DOHH2 (cell line): ENCODE measurements around the gene BATF3.

ENCODE experiments used
- H3F3A ChIP-seq: fragments of 200-600 bp; sonication (generic), shearing (Covaris generic); 2 replicates; pipeline ENCODE4 v1.6.0; 2016; ENCODE audit warnings: antibody characterized with exemption, mild to moderate bottlenecking; ENCODE audit not compliant: control insufficient read depth, insufficient read depth
- H3K27ac ChIP-seq: fragments of 200-600 bp; sonication (generic); 2 replicates; pipeline ENCODE4 v1.5.1; 2014; ENCODE audit warnings: low read depth, mild to moderate bottlenecking, low read length, moderate library complexity
- H3K27me3 ChIP-seq: fragments of 200-600 bp; sonication (generic); 2 replicates; pipeline ENCODE4 v1.6.1; 2014; ENCODE audit warnings: mild to moderate bottlenecking, low read length, mixed read lengths; ENCODE audit not compliant: control insufficient read depth
- H3K36me3 ChIP-seq: fragments of 200-600 bp; sonication (generic); 2 replicates; pipeline ENCODE4 v1.6.1; 2014; ENCODE audit warnings: mild to moderate bottlenecking, low read length, moderate library complexity, mixed read lengths; ENCODE audit not compliant: control insufficient read depth
- H3K4me1 ChIP-seq: fragments of 200-600 bp; sonication (generic); 2 replicates; pipeline ENCODE4 v1.6.1; 2014; ENCODE audit warnings: mild to moderate bottlenecking, low read length, mixed read lengths; ENCODE audit not compliant: control insufficient read depth
- H3K4me2 ChIP-seq: fragments of 200-600 bp; sonication (generic); 2 replicates; pipeline ENCODE4 v1.6.0; 2014; ENCODE audit warnings: mild to moderate bottlenecking, low read length, moderate library complexity
- H3K4me3 ChIP-seq: fragments of 200-600 bp; sonication (generic); 2 replicates; pipeline ENCODE4 v1.5.1; 2014; ENCODE audit warnings: mild to moderate bottlenecking, low read length, mixed read lengths
- H3K79me2 ChIP-seq: fragments of 200-600 bp; sonication (generic); 2 replicates; pipeline ENCODE4 v1.6.1; 2014; ENCODE audit warnings: mild to moderate bottlenecking, low read length, mixed read lengths; ENCODE audit not compliant: control insufficient read depth
- H3K9me2 ChIP-seq: fragments of 200-600 bp; sonication (generic); replicated peaks from 2 replicates; pipeline ENCODE4 v1.6.1; 2014; ENCODE audit warnings: mild to moderate bottlenecking, low read length, mixed read lengths; ENCODE audit not compliant: control insufficient read depth
- H3K9me3 ChIP-seq: fragments of 200-600 bp; sonication (generic); 2 replicates; pipeline ENCODE4 v1.6.1; 2014; ENCODE audit warnings: antibody characterized with exemption, low read length, mixed read lengths; ENCODE audit not compliant: control insufficient read depth, insufficient read depth
- H4K20me1 ChIP-seq: fragments of 200-600 bp; sonication (generic); 2 replicates; pipeline ENCODE4 v1.6.0; 2014; ENCODE audit warnings: low read depth, mild to moderate bottlenecking, antibody characterized with exemption, low read length, moderate library complexity; ENCODE audit not compliant: control insufficient read depth, insufficient read depth
- EZH2phosphoT487 ChIP-seq: fragments of 200-600 bp; sonication (generic); IDR thresholded peaks from 2 replicates; pipeline ENCODE4 v1.6.1; 2017; ENCODE audit warnings: borderline replicate concordance, mild to moderate bottlenecking, antibody characterized with exemption, low read length, moderate library complexity, mixed read lengths
- TF ChIP-seq, protein P1 (sequence below): fragments of 200-600 bp; sonication (generic); IDR thresholded peaks from one replicate; pipeline ENCODE4 v1.5.1; 2014; ENCODE audit warnings: antibody characterized with exemption, mild to moderate bottlenecking, low read depth, low read length; ENCODE audit not compliant: poor library complexity, severe bottlenecking

Gene BATF3

GRCh38 chr1:212669600-212669999, 30.0 kb downstream of the BATF3 start:
- Histone ChIP-seq H3K4me1 (peaks cover 18% of the 10 kb centered on the region), H4K20me1 (peaks cover 11% of the 10 kb centered on the region), H3K9me3 (no peaks in the 10 kb centered on the region), H3K9me2 (no peaks in the 10 kb centered on the region), H3K27ac (no peak overlapping the region), H3K27me3 (peaks cover 91% of the 10 kb centered on the region), H3K79me2 (no peaks in the 10 kb centered on the region), H3K4me2 (no peak overlapping the region), H3K36me3 (no peaks in the 10 kb centered on the region), H3F3A (no peaks in the 10 kb centered on the region), H3K4me3 (no peak overlapping the region)
- TF ChIP-seq, protein P1, sequence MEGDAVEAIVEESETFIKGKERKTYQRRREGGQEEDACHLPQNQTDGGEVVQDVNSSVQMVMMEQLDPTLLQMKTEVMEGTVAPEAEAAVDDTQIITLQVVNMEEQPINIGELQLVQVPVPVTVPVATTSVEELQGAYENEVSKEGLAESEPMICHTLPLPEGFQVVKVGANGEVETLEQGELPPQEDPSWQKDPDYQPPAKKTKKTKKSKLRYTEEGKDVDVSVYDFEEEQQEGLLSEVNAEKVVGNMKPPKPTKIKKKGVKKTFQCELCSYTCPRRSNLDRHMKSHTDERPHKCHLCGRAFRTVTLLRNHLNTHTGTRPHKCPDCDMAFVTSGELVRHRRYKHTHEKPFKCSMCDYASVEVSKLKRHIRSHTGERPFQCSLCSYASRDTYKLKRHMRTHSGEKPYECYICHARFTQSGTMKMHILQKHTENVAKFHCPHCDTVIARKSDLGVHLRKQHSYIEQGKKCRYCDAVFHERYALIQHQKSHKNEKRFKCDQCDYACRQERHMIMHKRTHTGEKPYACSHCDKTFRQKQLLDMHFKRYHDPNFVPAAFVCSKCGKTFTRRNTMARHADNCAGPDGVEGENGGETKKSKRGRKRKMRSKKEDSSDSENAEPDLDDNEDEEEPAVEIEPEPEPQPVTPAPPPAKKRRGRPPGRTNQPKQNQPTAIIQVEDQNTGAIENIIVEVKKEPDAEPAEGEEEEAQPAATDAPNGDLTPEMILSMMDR: no peak
- TF ChIP-seq EZH2phosphoT487: no peak

DNA sequence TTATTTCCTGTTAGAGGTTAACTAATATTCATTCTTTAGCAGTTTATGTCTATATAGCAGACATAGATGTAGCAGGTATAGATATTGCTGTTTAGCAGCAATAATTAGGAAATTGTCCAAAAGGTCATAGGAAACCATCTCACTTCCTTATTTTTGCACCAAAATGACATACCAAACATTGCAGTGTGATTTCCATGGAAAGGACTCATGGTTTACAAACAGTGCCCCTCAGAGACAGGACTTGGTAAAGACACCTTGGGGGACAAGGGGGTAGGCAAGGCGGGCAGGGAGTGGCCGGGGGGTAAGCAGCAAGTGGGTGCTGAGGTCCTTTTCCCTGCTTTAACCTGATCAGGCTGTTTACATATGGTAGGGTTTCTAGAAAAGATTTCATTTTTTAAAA, 30.5 kb downstream of the BATF3 start:
- H3F3A ChIP-seq: no peaks in the 10 kb centered on the region
- no peaks in the 10 kb centered on the region for H3K79me2 ChIP-seq
- TF ChIP-seq, protein P1: peak; percentile 30
- no peak for TF ChIP-seq EZH2phosphoT487
- no peaks in the 10 kb centered on the region for H3K36me3 ChIP-seq
- H3K4me2 ChIP-seq: no peak overlapping the region
- H3K4me1 ChIP-seq: peaks cover 18% of the 10 kb centered on the region
- no peaks in the 10 kb centered on the region for H3K9me2 ChIP-seq
- H3K9me3 ChIP-seq: no peaks in the 10 kb centered on the region
- peaks cover 88% of the 10 kb centered on the region for H3K27me3 ChIP-seq
- H3K4me3 ChIP-seq: no peak overlapping the region
- H3K27ac ChIP-seq: no peak overlapping the region
- peaks cover 14% of the 10 kb centered on the region for H4K20me1 ChIP-seq

GRCh38 chr1:212668477-212668876, 31.2 kb downstream of the BATF3 start:
- Histone ChIP-seq H3K4me2 (no peak overlapping the region), H3K4me3 (no peak overlapping the region), H3K9me2 (no peaks in the 10 kb centered on the region), H3K79me2 (no peaks in the 10 kb centered on the region), H3K36me3 (no peaks in the 10 kb centered on the region), H4K20me1 (peaks cover 14% of the 10 kb centered on the region), H3F3A (no peaks in the 10 kb centered on the region), H3K27ac (no peak overlapping the region), H3K4me1 (peaks cover 18% of the 10 kb centered on the region), H3K9me3 (no peaks in the 10 kb centered on the region), H3K27me3 (peaks cover 83% of the 10 kb centered on the region)
- TF ChIP-seq, protein P1: no peak
- TF ChIP-seq EZH2phosphoT487: no peak
